NCI-H128 (cell line): ENCODE data around the gene MDM4.
"Not testable (repeated sequence)": the region's sequence is repeated elsewhere in the genome, so short reads cannot be mapped to it uniquely, and the experiment has no call there.

ENCODE experiments used
- DNase-seq: peaks from one replicate; lab custom pipeline; 2025; ENCODE audit not compliant: unreplicated experiment; lab: John Stamatoyannopoulos, UW

The MDM4 gene

DNA sequence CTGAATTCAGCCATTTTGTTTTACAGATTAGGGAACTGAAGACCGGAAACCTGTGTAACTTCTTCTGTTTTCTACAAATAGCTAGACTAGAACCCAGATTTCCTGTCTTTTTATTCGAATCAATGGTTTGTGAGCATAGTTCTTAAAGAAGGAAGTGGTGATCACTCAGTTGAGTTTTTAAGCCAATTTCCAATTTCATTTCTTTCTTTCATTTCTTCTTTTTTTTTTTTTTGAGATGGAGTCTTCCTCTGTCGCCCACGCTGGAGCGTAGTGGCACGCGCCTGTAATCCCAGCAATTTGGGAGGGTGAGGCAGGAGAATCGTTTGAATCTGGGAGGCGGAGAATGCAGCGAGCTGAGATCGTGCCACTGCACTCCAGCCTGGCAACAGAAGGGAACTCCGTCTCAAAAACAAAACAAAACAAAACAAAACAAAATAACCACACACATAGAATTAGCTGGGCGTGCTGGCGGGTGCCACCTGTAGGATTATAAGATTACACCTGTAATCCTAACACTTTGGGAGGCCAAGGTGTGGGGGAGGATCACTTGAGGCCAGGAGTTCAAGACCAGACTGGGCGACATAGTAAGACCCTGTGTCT is 3.0 kb upstream of the MDM4 start:
- no peak for DNase-seq

GRCh38 chr1:204514828-204515227 is 1.4 kb upstream of the MDM4 start:
- no peak for DNase-seq

GRCh38 chr1:204517382-204517781 is 1.2 kb downstream of the MDM4 start:
- not testable (repeated sequence) for DNase-seq

- peak; percentile 69 for DNase-seq
Observed at GRCh38 chr1:204520834-204521709, 4.9 kb downstream of the MDM4 start.

- not testable (repeated sequence) for DNase-seq
Observed at GRCh38 chr1:204521941-204522521, 5.8 kb downstream of the MDM4 start.

DNA sequence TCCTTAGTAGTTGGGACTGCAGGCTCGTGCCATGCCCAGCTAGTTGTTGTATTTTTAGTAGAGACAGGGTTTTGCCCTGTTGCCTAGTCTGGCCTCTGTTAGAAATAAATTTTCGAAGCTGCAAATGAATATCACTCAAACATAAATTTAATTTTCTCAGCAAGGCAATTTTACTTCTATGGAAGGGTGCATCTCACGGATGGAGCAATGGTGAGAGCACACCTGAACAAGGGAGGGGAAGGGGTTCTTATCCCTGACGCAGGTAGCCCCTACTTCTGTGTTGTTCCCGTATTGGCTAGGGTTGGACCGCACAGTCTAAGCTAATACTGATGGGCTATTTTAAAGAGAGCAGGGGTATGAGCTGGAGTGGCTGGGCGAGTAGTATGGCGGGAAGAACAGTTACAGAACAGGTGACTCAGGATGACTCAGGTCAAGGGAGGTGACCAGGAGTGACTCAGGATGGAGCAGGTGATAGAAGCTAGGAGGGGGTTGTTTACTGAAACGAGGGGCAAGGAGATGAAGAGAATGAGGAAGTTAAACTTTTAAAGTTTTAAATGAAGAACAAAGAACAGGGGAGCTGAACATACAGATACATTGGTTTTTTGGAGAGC is 7.5 kb downstream of the MDM4 start:
- no peak for DNase-seq

DNA sequence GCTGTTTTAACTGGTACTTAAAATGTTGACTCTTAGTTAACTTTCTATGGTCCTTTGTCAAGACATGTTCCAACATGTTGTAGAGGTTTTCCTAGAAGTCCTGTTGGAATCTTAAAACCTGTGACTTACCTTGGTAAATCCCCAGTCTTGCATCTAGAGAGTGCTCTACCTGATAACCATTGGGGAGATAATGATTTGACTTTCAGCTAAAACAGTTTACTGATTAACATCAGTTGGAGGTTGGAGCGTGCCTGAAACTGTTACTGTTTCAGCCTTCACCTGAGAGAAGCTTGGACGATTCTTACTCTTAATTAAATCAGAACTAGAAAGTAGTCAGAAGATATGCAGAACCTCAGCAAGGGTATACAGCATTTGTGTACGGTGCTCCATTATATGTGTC is 8.8 kb downstream of the MDM4 start:
- DNase-seq, result no peak

DNA sequence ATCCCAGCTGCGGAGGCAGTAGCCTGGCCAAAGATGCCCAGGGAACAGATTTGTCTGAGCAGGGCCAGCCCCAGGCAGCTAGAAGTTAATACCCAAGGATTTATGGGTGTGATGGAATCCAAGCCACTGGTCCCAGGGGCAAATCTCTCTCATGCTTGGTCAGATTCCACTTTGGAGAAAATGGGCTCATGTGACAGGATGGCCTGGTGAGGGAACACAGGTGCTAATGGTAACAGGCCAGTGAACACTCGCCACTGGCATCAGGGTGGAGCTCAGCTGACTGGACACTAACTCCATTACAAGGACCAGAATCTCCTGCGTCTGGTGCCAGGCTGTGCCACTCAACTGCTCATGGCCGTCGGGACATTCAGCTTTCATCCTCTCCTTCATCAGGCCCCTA is 12.0 kb downstream of the MDM4 start:
- no peak for DNase-seq

- DNase-seq, result no peak
Observed at GRCh38 chr1:204528677-204529076, 12.5 kb downstream of the MDM4 start.

DNA sequence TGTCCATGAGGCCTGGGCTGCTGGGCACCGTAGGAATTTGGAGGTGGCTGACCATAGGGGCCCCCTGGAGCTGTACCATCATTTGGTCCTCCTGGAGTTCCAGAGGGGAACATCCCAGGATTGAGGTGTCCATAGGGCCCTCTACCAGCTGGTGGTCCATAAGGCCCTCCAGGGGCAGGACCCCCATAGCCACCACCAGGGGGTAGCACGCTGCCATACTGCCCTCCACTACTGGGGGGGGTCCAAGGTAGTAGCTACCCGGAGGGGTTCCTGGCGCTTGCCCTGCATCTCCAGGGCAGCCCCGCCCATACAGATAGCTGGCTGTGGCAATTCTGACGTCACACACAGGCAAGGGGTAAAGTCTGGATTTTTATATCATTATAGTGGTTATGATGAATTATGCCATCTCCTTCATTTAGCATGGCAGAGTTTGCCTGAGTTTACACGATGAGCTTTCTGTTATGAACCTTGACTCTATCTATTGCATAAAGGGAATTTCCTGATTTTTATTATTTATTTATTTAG is 13.2 kb downstream of the MDM4 start:
- no peak for DNase-seq

DNA sequence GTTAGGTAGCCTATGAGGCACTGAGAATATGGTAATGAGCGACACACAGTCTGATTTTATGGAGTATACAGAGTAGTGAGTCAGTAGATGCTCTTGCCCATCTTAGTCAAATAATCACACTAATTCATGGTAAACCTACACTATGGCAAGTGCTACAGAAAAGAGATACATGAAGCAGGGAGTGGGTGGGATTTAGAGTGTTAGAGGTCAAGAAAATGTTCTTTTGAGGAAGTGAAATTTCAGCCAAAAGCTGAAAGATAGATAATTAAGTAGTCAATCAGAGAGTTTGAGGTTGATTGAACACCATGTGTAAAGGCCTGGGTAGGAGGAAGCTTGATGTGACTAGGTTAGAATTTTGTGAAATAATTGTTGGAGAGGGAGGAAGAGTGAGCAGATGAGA is 14.7 kb downstream of the MDM4 start:
- no peak for DNase-seq

DNA sequence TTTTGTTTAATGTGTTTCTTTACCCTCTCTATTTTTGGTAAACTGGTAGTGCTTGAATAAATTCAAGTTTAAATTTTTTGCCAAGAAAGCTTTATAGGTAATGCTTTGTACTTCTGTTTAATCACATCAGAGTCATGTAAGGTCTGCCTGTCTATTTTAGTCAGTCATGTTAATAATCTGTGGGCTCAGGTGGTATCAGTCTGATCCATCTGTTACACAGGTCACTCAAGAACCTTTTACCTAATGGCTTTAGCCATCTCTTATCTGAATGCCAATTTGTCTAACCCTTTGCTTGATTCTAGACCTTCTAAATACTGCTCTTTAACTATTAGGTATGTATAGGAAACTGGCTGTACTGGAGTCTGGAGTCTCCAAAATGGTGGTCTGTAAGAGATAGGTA is 16.6 kb downstream of the MDM4 start:
- no peak for DNase-seq

DNA sequence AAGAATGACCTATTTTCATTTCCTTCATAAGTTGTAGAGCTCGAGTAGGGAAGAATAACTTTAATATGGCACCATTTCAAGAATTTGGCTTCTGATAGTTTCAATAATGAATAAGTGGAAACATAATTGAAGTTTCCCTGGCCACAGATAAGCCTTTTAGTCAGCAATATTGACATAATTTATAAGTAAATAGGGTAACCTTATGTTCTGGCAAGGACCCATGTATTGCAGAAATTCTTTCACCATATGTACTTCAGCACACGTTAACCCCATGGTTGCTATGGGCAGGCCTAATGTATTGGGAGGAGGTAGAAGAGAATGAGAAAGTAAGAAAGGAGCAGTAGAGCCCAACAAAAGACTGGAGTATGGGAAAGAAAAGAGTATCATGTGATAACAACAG is 25.4 kb downstream of the MDM4 start:
- DNase-seq, result no peak

DNA sequence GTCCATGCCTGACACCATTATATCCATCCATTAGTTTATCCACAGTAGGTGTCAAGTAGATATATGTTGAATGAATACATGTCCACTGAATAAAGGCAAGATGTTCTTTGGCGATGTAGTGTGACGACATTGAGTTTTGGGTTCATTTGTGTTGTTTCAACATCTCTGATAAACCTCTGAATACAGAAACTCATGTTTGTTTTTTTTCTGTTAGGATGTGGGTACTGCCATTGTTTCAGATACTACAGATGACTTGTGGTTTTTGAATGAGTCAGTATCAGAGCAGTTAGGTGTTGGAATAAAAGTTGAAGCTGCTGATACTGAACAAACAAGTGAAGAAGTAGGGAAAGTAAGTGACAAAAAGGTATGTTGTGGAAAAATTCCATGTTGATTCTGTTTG is 28.1 kb downstream of the MDM4 start:
- no peak for DNase-seq

DNA sequence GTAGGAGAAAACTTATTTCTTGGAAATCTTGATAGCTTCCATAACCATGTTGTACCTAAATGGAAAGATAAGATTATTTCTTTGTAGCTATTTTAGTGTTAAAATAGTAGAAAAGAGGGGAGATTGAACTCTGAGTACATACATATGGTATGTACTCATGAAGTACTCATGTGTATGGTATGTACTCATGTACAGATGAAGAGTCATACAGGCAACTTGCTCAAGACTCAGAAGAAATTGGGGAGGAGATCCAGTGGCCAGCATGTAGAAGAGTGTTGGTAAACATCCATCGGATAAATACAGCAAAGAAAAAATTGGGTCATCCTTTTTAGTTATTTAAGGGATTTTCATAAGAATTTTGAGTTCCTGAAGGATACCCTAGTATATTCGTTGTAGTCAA is 29.0 kb downstream of the MDM4 start:
- DNase-seq, result no peak

GRCh38 chr1:204545881-204546280 is 29.7 kb downstream of the MDM4 start:
- DNase-seq, result no peak

GRCh38 chr1:204548265-204548664 is 32.1 kb downstream of the MDM4 start:
- no peak for DNase-seq

DNA sequence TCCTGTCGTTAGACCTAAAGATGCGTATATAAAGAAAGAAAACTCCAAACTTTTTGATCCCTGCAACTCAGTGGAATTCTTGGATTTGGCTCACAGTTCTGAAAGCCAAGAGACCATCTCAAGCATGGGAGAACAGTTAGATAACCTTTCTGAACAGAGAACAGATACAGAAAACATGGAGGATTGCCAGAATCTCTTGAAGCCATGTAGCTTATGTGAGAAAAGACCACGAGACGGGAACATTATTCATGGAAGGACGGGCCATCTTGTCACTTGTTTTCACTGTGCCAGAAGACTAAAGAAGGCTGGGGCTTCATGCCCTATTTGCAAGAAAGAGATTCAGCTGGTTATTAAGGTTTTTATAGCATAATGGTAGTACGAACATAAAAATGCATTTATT is 33.1 kb downstream of the MDM4 start:
- no peak for DNase-seq

- no peak for DNase-seq
Observed at GRCh38 chr1:204550926-204551325, 34.7 kb downstream of the MDM4 start.

DNA sequence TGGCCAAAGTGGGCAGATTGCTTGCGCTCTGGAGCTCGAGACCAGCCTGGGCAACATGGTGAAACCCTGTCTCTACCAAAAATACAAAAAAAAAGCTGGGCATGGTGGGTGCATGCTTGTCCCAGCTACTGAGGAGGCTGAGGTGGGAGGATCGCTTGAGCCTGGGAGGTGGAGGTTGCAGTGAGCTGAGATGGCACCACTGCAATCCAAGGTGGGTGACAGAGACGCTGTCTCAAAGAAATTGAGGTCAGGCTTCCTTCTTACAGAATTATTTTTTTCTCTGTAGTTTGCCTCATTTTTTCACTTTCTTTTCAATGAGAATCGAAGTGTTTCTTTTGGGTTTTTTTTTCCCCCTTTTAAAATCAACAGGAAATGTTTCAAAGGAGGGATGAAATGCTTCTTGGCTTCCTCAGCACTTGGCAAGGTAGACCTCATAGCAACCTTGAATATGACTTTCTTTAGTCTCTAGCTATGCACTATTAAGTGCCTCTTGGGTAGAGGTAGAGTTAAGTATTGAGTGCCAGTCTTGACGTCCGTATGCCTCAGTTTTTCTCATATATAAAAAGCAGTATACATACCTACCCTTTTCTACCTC is 40.3 kb downstream of the MDM4 start:
- no peak for DNase-seq

GRCh38 chr1:204558467-204558866 is 42.3 kb downstream of the MDM4 start:
- peak; percentile 76 for DNase-seq
